Right renal cortex interstitium (tissue), 3 donors: ENCODE measurements around the gene KLRF2. TPM values are rescaled to one million over a fixed set of nuclear protein-coding genes. Genes with fewer than 3 reads are reported as not detected.

Experiments
- DNase-seq, 3 donors: peaks; one replicate each; pipeline ENCODE4 v3.0.0-alpha.2; 2013; ENCODE audit warnings: low read depth in 3 of 3, low spot score in 2 of 3
- polyA plus RNA-seq, 3 donors: library from polyadenylated mRNA; unstranded; fragments of 120-200 nt; gene quantifications; one replicate each; pipeline ENCODE4 v1.2.1, GENCODE V29; 2013; ENCODE audit not compliant: insufficient read length in 3 of 3

The KLRF2 gene
- polyA plus RNA-seq, 3 donors: not detected

DNA sequence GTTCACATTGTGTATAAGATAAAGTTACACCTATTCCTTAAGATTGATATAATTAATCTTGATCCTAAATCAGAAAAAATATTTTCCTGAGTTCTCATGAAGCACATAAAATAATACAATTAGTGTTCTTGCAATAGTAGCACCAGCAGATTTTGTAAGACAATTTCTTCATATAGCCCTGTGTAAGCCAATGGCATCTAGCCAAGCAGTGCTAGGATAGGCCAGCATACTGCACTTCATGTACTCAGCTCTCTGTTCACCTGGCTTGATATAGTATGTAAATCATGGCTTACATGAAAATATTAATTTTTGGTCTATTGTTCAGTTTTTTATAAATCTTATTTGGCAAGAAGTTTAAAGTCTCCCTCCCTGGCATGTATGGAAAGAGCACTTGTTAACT is 1.9 kb downstream of the KLRF2 start:
- no peak for DNase-seq

DNA sequence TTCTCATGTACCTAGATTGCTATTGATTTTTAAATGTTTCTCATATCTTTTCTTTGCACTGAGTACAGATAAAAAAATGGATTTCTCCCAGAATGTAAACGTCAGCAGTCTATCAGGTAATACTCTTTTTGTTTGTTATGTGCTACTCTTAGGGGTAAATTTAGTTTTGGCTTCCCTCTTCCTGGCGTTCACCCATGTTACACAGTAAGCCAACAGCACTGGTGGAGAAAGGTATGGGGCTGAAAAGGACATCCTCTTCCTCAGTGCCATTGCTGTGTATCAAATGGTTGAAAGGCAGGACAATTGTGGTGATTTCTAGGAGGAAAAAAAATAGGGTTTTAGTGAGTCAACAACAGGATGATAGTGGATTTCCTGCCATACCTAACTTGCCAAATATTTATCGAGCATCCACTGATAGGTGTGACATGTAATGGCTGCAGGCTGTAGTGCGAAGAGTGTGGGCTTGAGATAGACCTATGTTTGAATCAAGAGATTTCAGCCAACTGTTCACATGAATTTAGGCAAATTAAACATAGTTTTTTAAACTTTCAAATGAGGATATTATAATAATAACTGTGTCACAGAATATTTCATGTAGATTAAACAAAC is 7.5 kb downstream of the KLRF2 start:
- DNase-seq: no peak

DNA sequence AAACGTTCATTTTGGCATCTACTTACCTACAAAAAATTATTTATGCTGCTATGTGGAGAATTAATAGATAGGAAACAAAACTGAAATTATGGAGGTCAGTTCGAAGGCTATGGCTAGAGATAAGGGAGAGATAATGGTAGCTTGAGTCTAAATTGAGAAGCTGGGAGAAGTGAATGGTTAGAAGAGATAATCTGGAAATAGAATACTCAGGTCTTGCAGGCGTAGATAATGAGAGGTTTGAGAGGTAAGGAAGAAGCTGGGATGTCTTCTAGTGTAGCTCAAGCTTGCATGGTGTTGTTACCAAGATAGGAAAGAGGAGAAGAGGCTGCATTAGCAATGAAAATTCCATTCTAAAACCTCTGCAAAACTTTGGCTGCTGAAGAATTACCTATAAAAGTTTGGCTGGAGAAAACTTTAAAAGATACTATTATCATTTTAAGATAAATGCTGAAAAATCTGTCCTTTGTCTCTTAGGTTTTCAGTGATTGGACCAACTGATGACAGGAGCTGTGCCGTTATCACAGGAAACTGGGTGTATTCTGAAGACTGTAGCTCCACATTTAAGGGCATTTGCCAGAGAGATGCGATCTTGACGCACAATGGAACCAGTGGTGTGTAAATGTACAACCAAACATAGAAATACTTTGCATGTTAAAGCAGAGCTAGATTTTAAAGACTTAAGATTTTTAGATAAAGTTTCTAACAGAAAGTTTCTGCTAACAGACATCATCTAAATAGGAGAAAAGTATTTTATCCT is 14.1 kb downstream of the KLRF2 start:
- DNase-seq: no peak

DNA sequence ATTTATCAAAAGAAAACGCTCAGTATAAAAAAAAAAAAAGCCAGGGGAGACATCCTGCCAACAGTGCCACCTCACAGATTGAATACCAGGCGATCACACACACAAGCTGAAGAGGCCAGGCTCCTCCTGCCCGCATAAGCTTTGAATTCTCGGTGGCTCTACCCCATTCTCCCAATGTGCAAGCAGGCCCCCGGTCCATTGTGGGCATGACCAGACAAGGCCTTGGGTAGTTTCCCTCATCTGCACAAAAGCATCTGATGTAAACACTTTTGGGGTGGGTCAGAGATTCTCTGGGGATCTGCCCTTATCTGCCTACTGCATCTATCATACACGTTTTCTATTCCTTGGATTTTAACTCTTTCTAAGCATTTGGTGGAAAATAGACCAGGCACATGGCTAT is 16.2 kb downstream of the KLRF2 start:
- DNase-seq: no peak

DNA sequence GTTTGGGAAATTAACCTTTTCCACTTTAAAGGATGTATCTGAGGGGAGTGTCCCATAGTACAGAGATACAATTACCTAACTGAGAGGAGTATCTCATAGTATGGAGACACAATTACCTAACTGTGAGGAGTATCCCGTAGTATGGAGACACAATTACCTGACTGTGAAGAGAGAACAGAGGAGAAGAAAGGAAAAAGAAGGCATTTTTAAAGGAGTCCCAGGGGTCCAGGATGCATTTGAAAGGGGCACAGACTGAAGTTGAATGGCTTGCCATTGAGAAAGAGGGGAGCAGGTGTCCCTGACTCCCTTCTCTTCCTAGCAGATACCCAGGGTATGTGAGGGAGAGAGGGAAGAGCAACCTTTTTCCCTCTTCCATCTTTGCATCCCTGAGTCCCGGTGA is 17.9 kb downstream of the KLRF2 start:
- no peak for DNase-seq

DNA sequence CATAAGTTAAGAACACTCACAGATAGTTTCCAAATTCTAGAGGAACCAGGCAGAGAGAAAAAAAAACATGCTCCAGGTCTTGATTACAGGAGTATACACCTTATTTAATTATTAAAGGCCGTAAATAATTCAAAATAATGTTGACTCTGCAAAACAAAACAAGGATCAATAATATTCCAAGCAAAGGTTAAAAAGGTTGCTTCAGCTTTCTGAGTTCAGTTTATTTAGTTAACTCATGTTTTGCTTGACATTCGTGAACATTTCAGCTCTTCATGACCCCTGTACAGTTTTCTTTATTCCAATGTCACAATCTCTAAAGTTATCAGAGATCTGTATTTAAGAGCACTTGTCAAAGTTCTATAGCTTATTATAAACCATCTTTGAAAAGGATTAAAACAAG is 19.6 kb downstream of the KLRF2 start:
- no peak for DNase-seq

DNA sequence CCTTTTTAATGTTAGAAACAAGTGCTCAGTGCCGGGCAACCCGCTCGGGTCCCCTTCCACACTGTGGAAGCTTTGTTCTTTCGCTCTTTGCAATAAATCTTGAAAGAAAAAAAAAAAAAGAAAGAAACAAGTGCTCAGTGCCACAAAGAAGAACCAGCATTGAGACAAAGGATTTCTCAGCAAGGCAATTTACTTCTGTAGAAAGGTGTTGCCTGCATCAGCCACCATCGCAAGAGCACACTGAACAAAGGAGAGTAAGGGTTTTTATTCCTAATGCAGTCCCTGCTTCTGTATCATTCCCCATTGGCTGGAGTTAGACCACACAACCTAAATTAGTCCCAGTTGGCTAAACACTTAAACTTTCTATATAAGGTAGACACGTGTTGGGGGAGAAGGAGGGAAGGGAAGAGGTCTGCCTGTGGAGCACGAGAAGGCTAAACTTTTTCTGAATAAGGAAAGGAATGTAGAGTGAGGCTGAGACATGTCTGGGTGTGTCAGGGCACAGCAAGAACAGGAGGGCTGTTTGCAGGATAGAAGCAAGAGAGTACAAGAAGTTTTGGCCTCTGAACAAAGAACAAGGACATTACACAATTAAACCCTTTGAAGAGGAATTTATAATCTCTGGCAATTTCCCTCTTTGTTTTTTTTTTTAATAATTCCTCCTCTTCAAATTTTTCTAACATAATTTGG is 21.4 kb downstream of the KLRF2 start:
- DNase-seq: no peak

DNA sequence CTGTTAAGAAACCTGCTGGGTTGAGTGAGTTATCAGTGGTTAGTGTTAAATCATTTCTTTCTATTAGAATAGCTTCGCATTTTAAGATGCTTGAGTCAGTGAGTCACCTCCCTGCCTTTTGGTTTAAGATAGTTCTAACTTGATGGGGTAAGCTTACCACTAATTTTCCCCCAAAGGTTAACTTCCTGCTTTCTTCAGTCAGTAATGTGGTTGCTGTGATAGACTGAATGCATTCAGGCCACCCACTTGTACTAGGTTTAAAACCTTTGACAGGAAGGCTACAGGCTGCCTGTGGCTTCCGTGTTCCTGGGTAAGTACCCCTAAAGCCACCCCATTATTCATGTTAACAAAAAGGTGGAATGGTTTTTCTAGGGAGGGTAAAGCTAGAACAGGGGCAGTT is 25.6 kb downstream of the KLRF2 start:
- no peak for DNase-seq

DNA sequence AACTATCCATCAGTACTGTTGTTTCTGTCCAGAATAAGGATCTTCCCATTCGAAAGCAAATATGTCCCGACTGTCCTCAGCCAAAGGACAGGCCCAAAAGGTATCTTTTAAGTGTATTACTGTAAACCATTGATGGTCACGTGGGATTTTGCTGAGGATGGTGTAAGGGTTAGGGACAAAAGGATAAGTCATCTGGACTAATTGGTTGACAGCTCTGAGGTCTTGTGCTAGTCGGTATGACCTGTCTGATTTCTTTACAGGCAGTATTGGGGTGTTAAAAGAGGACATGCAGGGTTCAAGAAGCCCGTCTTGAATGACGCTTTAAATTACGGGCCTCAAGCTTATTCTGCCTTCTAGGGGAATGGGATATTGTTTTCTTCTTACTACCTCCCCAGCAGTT is 26.5 kb downstream of the KLRF2 start:
- no peak for DNase-seq

DNA sequence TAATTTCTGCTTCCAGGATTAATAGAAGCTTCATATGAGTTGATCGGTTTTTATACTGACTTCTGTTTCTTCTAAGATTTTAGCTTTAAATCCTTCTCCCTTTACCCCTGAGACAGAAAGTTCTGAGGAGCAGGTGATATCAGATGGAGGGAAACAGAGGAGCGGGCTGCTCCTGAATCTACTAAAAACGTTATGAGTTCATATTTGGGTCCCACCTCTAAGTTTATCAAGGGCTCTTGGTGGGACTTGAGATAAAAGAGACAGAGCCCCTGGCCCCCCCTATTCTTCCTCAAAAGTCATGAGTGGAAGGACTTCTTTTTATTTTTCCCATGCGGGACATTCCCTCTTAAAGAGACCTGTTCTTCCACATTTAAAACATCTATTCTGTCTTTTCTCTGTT is 27.1 kb downstream of the KLRF2 start:
- DNase-seq: no peak

DNA sequence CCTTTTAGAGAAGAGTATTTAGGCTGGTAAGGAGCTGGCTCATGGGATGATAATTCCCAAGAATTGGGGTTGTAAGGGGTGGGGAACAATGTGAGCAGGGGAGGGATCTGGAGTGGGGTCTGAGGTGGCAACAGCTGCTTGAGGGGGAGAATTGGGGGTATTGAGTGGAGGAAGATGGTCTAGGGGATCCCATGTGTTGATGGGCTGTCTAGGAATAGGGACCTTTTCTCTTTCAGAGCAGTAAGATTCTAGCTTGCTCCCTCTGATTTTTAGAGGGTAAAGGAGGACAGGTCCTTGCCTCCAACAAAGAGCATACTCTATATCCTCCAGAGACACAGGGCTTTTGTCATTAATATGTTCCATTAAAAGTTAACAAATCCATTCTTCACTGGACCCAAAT is 28.4 kb downstream of the KLRF2 start:
- no peak for DNase-seq

DNA sequence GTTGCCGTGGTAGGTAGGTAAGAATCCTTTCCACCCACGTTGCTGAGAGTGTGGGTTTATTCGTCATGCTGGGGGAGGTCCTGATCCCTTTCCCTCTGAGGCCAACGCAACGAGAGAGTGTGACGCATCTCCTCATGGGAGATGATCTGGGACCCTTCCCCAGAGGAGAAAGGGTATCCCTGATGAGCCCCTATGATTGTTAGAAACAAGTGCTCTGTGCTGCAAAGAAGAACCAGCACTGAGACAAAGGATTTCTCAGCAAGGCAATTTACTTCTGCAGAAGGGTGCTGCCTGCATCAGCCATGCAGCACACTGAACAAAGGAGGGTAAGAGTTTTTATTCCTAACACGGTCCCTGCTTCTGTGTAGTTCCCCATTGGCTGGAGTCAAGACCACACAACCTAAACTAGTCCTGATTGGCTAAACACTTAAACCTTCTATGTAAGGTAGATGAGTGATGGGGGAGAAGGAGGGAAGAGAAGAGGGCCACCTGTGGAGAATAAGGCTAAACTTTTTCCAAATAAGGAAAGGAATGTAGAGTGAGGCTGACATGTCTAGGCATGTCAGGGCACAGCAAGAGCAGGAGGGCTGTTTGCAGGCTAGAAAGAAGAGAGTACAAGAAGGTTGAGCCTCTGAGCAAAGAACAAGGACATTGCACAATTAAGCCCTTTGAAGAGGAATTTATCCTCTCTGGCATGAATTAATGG is 29.6 kb downstream of the KLRF2 start:
- no peak for DNase-seq

DNA sequence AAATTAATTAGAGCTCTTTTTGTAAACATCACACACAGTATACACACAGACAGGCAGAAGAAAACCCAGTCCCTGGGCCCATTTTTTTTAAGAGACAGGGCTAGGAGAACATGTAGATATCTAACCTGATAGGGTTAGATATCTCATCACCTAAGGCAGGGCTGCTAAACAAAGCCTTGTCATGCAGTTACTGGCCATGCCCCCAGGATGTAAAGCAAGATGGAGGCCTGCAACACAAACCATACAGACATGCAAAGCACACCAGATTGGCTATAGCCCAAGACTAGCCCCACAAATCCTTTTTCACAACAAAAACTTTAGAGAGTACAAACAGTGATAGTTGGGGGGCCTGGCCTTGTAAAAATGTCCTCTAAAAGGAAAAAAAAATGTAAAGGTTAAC is 30.4 kb downstream of the KLRF2 start:
- no peak for DNase-seq

DNA sequence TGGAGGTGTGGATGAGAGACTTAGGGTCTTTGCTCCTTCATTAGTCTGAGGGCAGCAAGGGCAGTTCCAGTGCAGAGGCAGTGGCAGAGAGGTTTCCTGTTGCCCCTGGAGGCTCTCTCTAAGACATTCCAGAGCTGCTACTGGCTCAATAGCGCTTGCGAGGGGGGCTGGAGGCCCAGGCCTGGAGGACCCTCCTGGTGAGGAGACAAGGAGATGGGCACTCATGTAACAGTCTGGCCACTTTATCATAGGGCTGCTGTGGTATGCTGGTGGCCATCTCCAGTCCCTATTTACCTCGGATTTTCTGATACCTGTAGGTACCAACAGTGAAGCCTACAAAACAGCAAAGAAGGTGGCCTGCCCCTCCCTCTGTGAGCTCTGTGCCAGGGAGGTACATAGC is 38.2 kb downstream of the KLRF2 start:
- DNase-seq: no peak

DNA sequence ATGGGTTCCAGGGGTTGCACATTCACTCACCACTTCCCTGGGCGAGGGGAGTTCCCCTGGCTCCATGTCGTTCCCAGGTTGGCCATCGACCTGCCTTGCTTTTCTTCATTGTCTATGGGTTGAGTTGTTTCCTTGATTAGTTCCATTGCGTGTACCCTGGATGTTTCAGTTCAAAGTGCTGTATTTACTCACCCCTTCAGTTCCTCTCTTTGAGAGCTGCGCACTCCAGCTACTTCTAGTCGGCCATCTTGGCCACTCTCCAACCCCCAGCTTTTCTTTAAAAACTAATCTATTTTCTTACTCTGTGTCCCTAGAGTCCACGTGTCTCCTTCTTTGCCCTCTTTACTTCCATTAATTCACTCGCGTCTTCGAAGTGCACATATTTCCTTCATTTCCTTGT is 39.2 kb downstream of the KLRF2 start:
- DNase-seq: no peak

DNA sequence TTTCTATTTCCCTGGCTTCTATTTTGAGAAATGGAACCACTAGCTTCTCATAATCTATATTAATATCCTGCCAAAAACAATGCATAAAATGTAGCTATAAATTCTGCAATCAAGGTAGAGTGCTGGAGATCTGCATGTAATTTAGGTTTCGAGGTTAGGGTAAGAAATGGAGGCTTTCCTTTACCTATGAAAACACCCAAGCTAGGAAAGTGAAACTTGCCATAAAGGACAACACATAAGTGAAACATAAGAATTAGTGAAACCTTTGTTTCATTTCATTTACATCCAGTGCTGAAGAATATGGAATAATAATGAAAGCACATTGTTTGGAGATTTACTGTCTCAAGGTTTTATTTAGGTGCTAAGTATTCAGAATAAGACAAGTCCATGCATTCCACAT is 41.1 kb downstream of the KLRF2 start:
- no peak for DNase-seq

DNA sequence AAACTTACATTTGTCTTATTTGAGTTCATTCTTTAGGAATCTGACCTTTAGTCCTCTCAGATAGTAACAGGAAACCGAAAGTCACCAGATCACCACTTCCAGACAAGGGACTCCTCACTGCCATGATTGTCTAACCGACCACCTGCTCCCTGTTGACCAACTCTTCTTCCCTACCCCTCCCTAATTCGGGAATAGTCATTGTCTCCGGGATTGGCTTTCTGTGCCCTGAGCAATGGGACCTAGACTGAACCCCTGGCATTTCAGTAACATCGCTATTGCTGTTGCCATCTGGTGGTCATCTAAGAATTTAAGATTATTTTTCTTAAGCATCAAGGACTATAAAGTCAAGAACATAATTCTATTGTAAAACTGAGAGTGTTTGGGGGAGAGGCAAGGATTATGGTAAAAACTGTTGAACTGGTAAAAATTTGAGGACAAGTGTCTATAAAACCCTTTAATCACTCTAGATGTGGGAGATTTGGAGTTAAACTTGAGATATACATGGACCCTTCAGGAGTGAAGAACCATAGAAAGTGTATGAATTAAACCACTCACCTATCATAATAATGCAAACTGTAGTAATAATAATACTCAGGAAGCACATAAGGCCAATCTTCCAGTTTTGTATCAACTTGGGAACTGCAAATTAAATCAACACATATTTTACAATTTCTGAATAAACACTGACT is 44.6 kb downstream of the KLRF2 start:
- peak in 1 of 3 donors; percentile 7 for DNase-seq

DNA sequence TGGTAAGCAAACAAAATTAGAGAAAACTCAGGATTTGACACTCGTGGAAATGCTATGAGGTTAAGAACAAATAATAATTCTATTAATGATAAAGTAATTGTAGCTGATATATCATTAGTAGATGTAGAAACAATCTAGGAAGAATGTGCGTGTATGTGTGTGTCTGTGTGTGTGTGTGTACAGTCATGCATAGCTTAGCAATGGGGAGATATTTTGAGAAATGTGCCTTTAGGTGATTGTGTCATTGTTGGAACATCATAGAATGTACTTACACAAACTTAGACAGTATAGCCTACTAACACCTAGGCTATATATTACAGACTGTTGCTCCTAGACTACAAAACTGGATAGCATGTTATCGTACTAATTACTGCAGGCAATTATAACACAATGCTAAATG is 45.6 kb downstream of the KLRF2 start:
- DNase-seq: no peak

DNA sequence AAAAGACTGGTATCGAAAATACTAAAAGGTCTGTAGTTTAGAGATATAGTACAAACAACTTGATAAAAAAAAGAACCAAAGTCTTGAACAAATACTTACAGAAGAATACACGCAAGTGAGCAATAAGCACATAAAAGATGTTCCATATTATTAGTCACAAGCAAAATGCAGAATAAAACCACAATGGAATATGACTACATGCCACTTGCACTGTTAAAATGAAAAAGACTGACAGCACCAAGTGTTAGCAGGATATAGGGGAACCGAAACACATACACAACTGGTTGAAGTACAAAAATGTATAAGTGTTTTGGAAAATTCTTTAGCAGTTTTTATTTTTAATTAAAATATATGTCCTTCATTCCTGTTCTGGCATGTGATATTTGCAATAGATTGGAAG is 47.3 kb downstream of the KLRF2 start:
- DNase-seq: no peak

DNA sequence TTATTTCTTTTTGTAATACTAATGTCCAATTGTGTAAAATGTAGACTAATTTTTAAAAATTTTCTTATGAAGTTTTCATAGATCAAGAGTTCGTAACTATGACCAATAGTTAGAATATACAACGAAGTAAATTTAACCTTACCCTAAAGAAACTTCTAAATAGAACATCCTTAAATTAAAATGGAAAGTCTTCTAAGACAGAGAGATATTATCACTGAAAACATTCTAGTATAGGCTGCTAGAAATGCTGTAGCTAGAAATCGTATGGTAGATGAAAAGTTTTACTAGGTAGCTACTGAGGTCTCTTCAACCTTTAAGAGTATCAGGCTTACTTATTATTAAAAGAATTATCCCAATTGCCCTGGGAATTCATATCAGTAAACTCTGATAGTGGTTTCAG is 50.0 kb downstream of the KLRF2 start:
- DNase-seq: no peak

DNA sequence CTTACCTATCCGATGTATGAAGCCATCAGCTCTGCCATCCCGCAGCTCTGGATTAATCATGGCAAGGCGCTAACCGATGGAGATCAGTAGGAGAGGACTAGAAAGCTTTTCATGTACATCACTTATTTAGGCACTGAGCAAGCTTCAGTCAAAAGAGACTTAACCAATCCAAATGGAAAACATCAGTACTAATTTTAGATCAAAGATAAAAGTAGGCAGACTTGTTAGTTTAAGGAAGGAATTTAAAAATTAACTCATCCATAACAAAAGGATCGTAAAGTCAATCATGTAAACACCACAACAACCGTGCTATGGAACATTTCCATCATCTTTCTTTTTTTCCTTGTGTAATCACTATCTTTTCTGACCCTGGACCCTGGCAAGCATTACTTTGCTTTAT is 51.0 kb downstream of the KLRF2 start, which contains the start of gene CLEC2A:
Gene CLEC2A (minus strand): TSS at position 101 of the 400 bp plus-strand sequence. CDS start 41 bp downstream, at position 60.
- no peak for DNase-seq
